B cell (primary cell): ENCODE data around the gene AGPAT1. TPM values are rescaled to one million over a fixed set of nuclear protein-coding genes. Genes with fewer than 3 reads are reported as not detected.
A peak's percentile ranks its signal among the peaks of the same experiment; 100 is the strongest.

ENCODE experiments used
- ATAC-seq: fragments of 200-7000 bp; cut with Tn5 transposase; one replicate; pipeline ENCODE4 v1.10.0; 2021; ENCODE audit warnings: low read depth, mild to moderate bottlenecking, moderate number of reproducible peaks, moderate library complexity
- CTCF ChIA-PET: fragments of 350-600 bp; sonication (Branson Sonifier 250); formaldehyde crosslinking; loops from one replicate; lab custom pipeline; 2021; ENCODE audit warnings: antibody characterized with exemption, inconsistent platforms; lab: Charles Lee
- POLR2A ChIA-PET: fragments of 350-600 bp; sonication (Branson Sonifier 250); formaldehyde crosslinking; loops from one replicate; lab custom pipeline; 2021; ENCODE audit warnings: antibody characterized with exemption; lab: Charles Lee
- DNase-seq: peaks from one replicate; pipeline ENCODE4 v3.0.0; 2013
- H2AFZ ChIP-seq: 2 replicates; pipeline ENCODE4 v1.6.1; 2012; ENCODE audit warnings: mild to moderate bottlenecking, low read depth, low read length; ENCODE audit not compliant: insufficient read depth, poor library complexity, severe bottlenecking
- H3K27ac ChIP-seq, 2 donors: 1 replicate in 1 of 2; 2 replicates in 1 of 2; pipeline ENCODE4 v1.5.1; 2012 to 2013; ENCODE audit warnings: low read length in 2 of 2, mild to moderate bottlenecking in 2 of 2, moderate library complexity in 1 of 2
- H3K27me3 ChIP-seq, 4 experiments: fragments of 200-600 bp in 1 of 4; sonication (generic) in 1 of 4; replicated peaks in 1 of 4; 1 replicate in 2 of 4; 2 replicates in 2 of 4; pipeline versions ENCODE4 v1.6.1 to v1.7.0; 2013 to 2016; ENCODE audit warnings: low read length in 3 of 4, mild to moderate bottlenecking in 2 of 4, mixed read lengths in 1 of 4, moderate library complexity in 1 of 4; ENCODE audit not compliant: insufficient read depth in 4 of 4, control insufficient read depth in 3 of 4; ENCODE audit errors: control extremely low read depth in 1 of 4
- H3K36me3 ChIP-seq, 2 experiments: replicated peaks in 1 of 2; 1 replicate in 1 of 2; 2 replicates in 1 of 2; pipeline versions ENCODE4 v1.6.1 to v1.7.1; 2013; ENCODE audit warnings: low read length in 1 of 2; ENCODE audit not compliant: insufficient read depth in 2 of 2, control insufficient read depth in 1 of 2; ENCODE audit errors: control extremely low read depth in 1 of 2, extremely low read depth in 1 of 2
- H3K4me1 ChIP-seq, 2 donors: fragments of 200-600 bp in 1 of 2; sonication (generic) in 1 of 2; 1 replicate in 1 of 2; 2 replicates in 1 of 2; pipeline versions ENCODE4 v1.5.1 to v1.6.1; 2013 to 2017; ENCODE audit warnings: low read length in 2 of 2; ENCODE audit not compliant: control insufficient read depth in 2 of 2, insufficient read depth in 2 of 2
- H3K4me2 ChIP-seq: replicated peaks from 2 replicates; pipeline ENCODE3; 2012; ENCODE audit warnings: mild to moderate bottlenecking, low read depth, low read length; ENCODE audit not compliant: poor library complexity, severe bottlenecking
- H3K4me3 ChIP-seq, 5 experiments: fragments of 200-600 bp in 1 of 5; sonication (generic) in 1 of 5; 1 replicate in 3 of 5; 2 replicates in 2 of 5; pipeline versions ENCODE4 v1.5.1 to v1.7.0; 2011 to 2016; ENCODE audit warnings: low read length in 4 of 5, mild to moderate bottlenecking in 4 of 5, low read depth in 2 of 5, control low read depth in 1 of 5, moderate library complexity in 1 of 5; ENCODE audit not compliant: insufficient read depth in 1 of 5; ENCODE audit errors: control extremely low read depth in 1 of 5, extremely low read depth in 1 of 5
- H3K79me2 ChIP-seq: fragments of 200-600 bp; sonication (generic); one replicate; pipeline ENCODE4 v1.6.0; 2016; ENCODE audit warnings: low read length; ENCODE audit not compliant: control insufficient read depth, insufficient read depth
- H3K9ac ChIP-seq: fragments of 200-600 bp; sonication (generic); 2 replicates; pipeline ENCODE4 v1.6.1; 2017; ENCODE audit warnings: mild to moderate bottlenecking, low read length, moderate library complexity
- H3K9me3 ChIP-seq, 3 donors: one replicate each; pipeline versions ENCODE4 v1.6.1 to v1.7.1; 2013; ENCODE audit warnings: low read length in 2 of 3; ENCODE audit not compliant: control insufficient read depth in 2 of 3, insufficient read depth in 1 of 3; ENCODE audit errors: control extremely low read depth in 1 of 3
- H4K20me1 ChIP-seq: 2 replicates; pipeline ENCODE4 v1.6.0; 2012; ENCODE audit warnings: mild to moderate bottlenecking, low read length; ENCODE audit not compliant: insufficient read depth, control insufficient read depth, poor library complexity, severe bottlenecking
- H3K27ac Mint-ChIP-seq: one replicate; pipeline ENCODE4 v1.8.0; 2021; ENCODE audit warnings: mixed read lengths
- H3K27me3 Mint-ChIP-seq: one replicate; pipeline ENCODE4 v1.8.0; 2021; ENCODE audit warnings: mixed read lengths
- H3K4me1 Mint-ChIP-seq: one replicate; pipeline ENCODE4 v1.8.0; 2021; ENCODE audit warnings: mixed read lengths
- H3K4me3 Mint-ChIP-seq: one replicate; pipeline ENCODE4 v1.8.0; 2021; ENCODE audit warnings: mixed read lengths
- H3K9me3 Mint-ChIP-seq: one replicate; pipeline ENCODE4 v1.8.0; 2022; ENCODE audit warnings: mixed read lengths; ENCODE audit not compliant: insufficient read depth
- CTCF ChIP-seq: fragments of 200-600 bp; IDR thresholded peaks from one replicate; pipeline ENCODE4 v1.8.0; 2022; ENCODE audit warnings: antibody characterized with exemption, mild to moderate bottlenecking
- EZH2 ChIP-seq: IDR thresholded peaks from 2 replicates; pipeline ENCODE4 v1.6.1; 2012; ENCODE audit warnings: borderline replicate concordance, low read depth, mild to moderate bottlenecking, moderate library complexity, low read length; ENCODE audit not compliant: insufficient read depth, poor library complexity, severe bottlenecking
- WGBS: methylation state at CpG from one replicate; pipeline ENCODE4 v1.1.5; 2013; ENCODE audit warnings: missing lambda C conversion rate; ENCODE audit not compliant: insufficient coverage; 5-methylcytosine and 5-hydroxymethylcytosine counted together
- intact Hi-C: fragments of 100-400 bp; cut with micrococcal nuclease; formaldehyde crosslinking; loops from one replicate; pipeline ENCODE4 v1.10.0; 2022
- polyA plus RNA-seq: library from polyadenylated mRNA; depleted of rRNA; stranded (reverse); fragments of >200 nt; gene quantifications from 2 replicates; pipeline ENCODE4 v1.2.3, GENCODE V29; 2012
- total RNA-seq, 2 donors: library from RNA; stranded (reverse); fragments of 120-200 nt in 1 of 2; gene quantifications; 1 replicate in 1 of 2; 2 replicates in 1 of 2; pipeline versions ENCODE4 v1.2.3 to v1.2.4, GENCODE V29; 2013 to 2022

Gene AGPAT1
- total and polyA plus RNA-seq, 2 donors (not counting 1 experiment from before 2014, with no cell fraction given): 29.8 to 37.1 TPM

- H3K9me3 Mint-ChIP-seq: no peaks in the 10 kb centered on the region
- Histone ChIP-seq H2AFZ (no peak overlapping the region), H3K27me3 (no peaks in the 10 kb centered on the region), H3K27ac (no peak overlapping the region), H4K20me1 (no peaks in the 10 kb centered on the region), H3K36me3 (peaks cover 0 to 3% of the 10 kb centered on the region in 2 experiments), H3K79me2 (no peaks in the 10 kb centered on the region), H3K4me2 (no peak overlapping the region), H3K4me1 (peaks cover 0 to 6% of the 10 kb centered on the region in 2 donors), H3K9ac (no peak overlapping the region), H3K9me3 (no peaks in the 10 kb centered on the region), H3K4me3 (no peak overlapping the region)
- DNase-seq (peak; percentile 3), ATAC-seq (no peak)
- intact Hi-C loops: no loop called here
- H3K27me3 Mint-ChIP-seq: no peaks in the 10 kb centered on the region
- H3K4me1 Mint-ChIP-seq: peaks cover 8% of the 10 kb centered on the region
- TF ChIP-seq EZH2 (no peak), CTCF (no peak)
- ChIA-PET POLR2A (no interaction called here), CTCF (interaction anchor here (0.5 to 1.2 kb wide), 3 partner anchors 25 to 478 kb away, joined by 3 read pairs; no protein-coding TSS in a partner anchor)
- H3K27ac Mint-ChIP-seq: no peak overlapping the region
- H3K4me3 Mint-ChIP-seq: no peak overlapping the region
- WGBS: 98% methylated on average over 5 of the region's 7 CpGs
Observed at GRCh38 chr6:32163559-32164258, 12.2 kb downstream of the AGPAT1 start.

GRCh38 chr6:32158052-32158451 lies 17.8 kb downstream of the AGPAT1 start:
- Histone ChIP-seq H3K27me3 (peaks cover 0 to 20% (median 4%) of the 10 kb centered on the region in 4 experiments), H3K9ac (no peak overlapping the region), H3K4me2 (no peak overlapping the region), H3K4me3 (no peak overlapping the region), H3K4me1 (peaks cover 15 to 26% of the 10 kb centered on the region in 2 donors), H3K9me3 (no peaks in the 10 kb centered on the region), H4K20me1 (no peaks in the 10 kb centered on the region), H3K27ac (no peak overlapping the region), H3K79me2 (no peaks in the 10 kb centered on the region), H2AFZ (no peak overlapping the region), H3K36me3 (no peaks in the 10 kb centered on the region)
- intact Hi-C loops: loop anchor here (10.0 kb wide), 1 partner anchor 113 kb away; no protein-coding TSS in a partner anchor
- CTCF ChIA-PET: interaction anchor here (0.8 kb wide), 1 partner anchor 39 kb away, joined by 3 read pairs; no protein-coding TSS in a partner anchor
- Mint-ChIP-seq H3K27ac (no peak overlapping the region), H3K4me1 (peaks cover 22% of the 10 kb centered on the region), H3K27me3 (peaks cover 4% of the 10 kb centered on the region), H3K4me3 (no peak overlapping the region), H3K9me3 (no peaks in the 10 kb centered on the region)
- ATAC-seq (no peak), DNase-seq (no peak)
- POLR2A ChIA-PET: no interaction called here
- no peak for TF ChIP-seq EZH2
- no peak for TF ChIP-seq CTCF
